ENCODE data around the gene ATP5MG.

DNA sequence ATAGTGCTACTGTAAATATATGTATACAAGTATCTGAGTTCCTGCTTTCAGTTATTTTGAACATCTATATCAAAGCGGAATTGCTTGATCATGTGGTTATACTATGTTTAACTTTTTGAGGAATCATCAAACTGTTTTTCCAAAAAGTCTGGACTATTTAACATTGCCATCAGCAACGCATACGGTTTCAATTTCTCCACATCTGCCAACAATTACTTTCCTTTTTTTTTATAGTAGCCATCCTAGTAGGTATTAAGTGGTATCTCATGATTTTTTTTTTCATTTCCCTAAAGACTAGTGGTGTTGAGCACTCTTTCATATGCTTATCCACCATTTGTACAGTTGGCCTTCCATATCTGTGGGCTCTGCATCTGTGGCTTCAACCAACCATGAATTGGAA is 43.3 kb upstream of the ATP5MG start:
- TF ChIP-seq EZH2phosphoT487 (IDR thresholded peaks at IDR 0.05; ENCODE audit: low read length): no peak
- TF ChIP-seq, protein P1, sequence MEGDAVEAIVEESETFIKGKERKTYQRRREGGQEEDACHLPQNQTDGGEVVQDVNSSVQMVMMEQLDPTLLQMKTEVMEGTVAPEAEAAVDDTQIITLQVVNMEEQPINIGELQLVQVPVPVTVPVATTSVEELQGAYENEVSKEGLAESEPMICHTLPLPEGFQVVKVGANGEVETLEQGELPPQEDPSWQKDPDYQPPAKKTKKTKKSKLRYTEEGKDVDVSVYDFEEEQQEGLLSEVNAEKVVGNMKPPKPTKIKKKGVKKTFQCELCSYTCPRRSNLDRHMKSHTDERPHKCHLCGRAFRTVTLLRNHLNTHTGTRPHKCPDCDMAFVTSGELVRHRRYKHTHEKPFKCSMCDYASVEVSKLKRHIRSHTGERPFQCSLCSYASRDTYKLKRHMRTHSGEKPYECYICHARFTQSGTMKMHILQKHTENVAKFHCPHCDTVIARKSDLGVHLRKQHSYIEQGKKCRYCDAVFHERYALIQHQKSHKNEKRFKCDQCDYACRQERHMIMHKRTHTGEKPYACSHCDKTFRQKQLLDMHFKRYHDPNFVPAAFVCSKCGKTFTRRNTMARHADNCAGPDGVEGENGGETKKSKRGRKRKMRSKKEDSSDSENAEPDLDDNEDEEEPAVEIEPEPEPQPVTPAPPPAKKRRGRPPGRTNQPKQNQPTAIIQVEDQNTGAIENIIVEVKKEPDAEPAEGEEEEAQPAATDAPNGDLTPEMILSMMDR (IDR thresholded peaks at IDR 0.05; ENCODE audit: low read length): no peak
- no peak for TF ChIP-seq EZH2 (optimal IDR thresholded peaks at IDR 0.05; ENCODE audit: low read depth, low read length)

Measured in MM.1S (cell line).